H1 (cell line): ENCODE measurements around the gene DKK1.

Source experiments
- EZH2 ChIP-seq: fragments of 200-600 bp; sonication (generic); IDR thresholded peaks from 2 replicates; pipeline ENCODE4 v1.7.1; 2012; ENCODE audit warnings: low read depth, mild to moderate bottlenecking, moderate library complexity, low read length, inconsistent platforms; ENCODE audit not compliant: severe bottlenecking
- RFX5 ChIP-seq: IDR thresholded peaks from 2 replicates; pipeline ENCODE4 v1.6.1; 2011; ENCODE audit warnings: low read depth, low read length, improper control_type of control experiment, borderline replicate concordance
- SIN3A ChIP-seq, 2 experiments: IDR thresholded peaks in 1 of 2; conservative IDR thresholded peaks in 1 of 2; 2 replicates each; pipeline ENCODE4 v1.6.1; 2011 to 2012; ENCODE audit warnings: low read length in 2 of 2, improper control_type of control experiment in 1 of 2, low read depth in 1 of 2, mild to moderate bottlenecking in 1 of 2
- TAF7 ChIP-seq: optimal IDR thresholded peaks from 2 replicates; pipeline ENCODE3; 2011; ENCODE audit warnings: low read depth, mild to moderate bottlenecking, inconsistent platforms, low read length, moderate library complexity, borderline replicate concordance

DNA sequence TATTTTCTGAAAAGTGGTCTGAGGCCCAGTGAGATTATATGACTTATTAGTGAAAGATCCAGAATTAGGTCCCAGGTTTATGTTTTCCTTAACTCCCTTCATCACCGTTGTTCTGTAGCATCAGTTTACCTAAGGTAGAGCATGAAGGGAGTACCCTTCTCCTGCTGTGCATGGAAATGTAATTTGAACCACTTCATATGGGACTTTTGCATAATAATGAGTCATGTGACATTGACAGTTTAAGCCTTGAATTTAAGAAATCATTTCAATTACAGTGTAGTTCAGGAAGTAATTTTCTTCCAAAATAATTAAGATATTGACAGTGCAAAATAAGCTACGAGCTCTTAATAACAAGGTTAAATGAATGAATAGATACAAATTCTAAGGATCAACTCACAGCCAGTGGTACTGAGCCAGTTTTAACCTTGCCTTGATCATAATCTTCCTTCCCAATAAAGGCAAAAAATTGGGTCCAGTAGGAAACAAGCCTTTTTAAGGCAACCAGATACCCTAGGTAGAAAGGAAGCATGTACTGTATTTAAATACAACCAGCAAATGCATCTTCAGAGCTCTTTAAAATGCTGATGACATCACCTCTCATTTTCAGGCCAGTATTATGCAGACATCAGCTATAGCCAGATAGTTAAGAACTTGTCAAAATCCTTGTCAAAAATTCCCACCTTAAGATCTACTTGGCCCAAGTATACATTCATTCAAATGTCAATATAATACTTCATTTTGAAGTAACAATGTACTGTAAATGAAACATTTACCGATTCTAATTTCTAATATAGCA, 48.8 kb upstream of the DKK1 start:
- TF ChIP-seq TAF7 = no peak
- TF ChIP-seq EZH2 = no peak
- no peak for TF ChIP-seq SIN3A (conservative IDR thresholded peaks at IDR 0.05 in 1 of 2, IDR thresholded peaks at IDR 0.05 in 1 of 2; ENCODE audit: low read depth in 1 of 2, low read length in 2 of 2)
- TF ChIP-seq RFX5 = no peak
